ENCODE data around the gene SYTL5.

Gene SYTL5

GRCh38 chrX:38038501-38038900, 32.1 kb downstream of the SYTL5 start:
- Histone ChIP-seq H3K4me1 (ENCODE audit: control insufficient read depth, insufficient read depth, low read length) (no peaks in the 10 kb centered on the region), H3K9ac (ENCODE audit: low read length) (no peak overlapping the region), H3K36me3 (ENCODE audit: control insufficient read depth, insufficient read depth, low read length) (no peaks in the 10 kb centered on the region), H3K4me3 (ENCODE audit: low read length) (no peak overlapping the region), H3K27me3 (ENCODE audit: control insufficient read depth, insufficient read depth, low read length) (no peaks in the 10 kb centered on the region), H3K9me3 (ENCODE audit: control insufficient read depth, low read length) (no peaks in the 10 kb centered on the region)

GRCh38 chrX:38041237-38041636, 34.9 kb downstream of the SYTL5 start:
- Histone ChIP-seq H3K4me3 (ENCODE audit: low read length) (no peak overlapping the region), H3K9ac (ENCODE audit: low read length) (no peak overlapping the region), H3K4me1 (ENCODE audit: control insufficient read depth, insufficient read depth, low read length) (peaks cover 3% of the 10 kb centered on the region), H3K27me3 (ENCODE audit: control insufficient read depth, insufficient read depth, low read length) (no peaks in the 10 kb centered on the region), H3K36me3 (ENCODE audit: control insufficient read depth, insufficient read depth, low read length) (no peaks in the 10 kb centered on the region), H3K9me3 (ENCODE audit: control insufficient read depth, low read length) (no peaks in the 10 kb centered on the region)

GRCh38 chrX:38044701-38045100, 38.3 kb downstream of the SYTL5 start:
- Histone ChIP-seq H3K36me3 (ENCODE audit: control insufficient read depth, insufficient read depth, low read length) (no peaks in the 10 kb centered on the region), H3K9me3 (ENCODE audit: control insufficient read depth, low read length) (no peaks in the 10 kb centered on the region), H3K27me3 (ENCODE audit: control insufficient read depth, insufficient read depth, low read length) (no peaks in the 10 kb centered on the region), H3K4me1 (ENCODE audit: control insufficient read depth, insufficient read depth, low read length) (peaks cover 5% of the 10 kb centered on the region), H3K9ac (ENCODE audit: low read length) (no peak overlapping the region), H3K4me3 (ENCODE audit: low read length) (no peak overlapping the region)

- no peaks in the 10 kb centered on the region for H3K9me3 ChIP-seq (ENCODE audit: control insufficient read depth, low read length)
- no peak overlapping the region for H3K4me3 ChIP-seq (ENCODE audit: low read length)
- no peak overlapping the region for H3K9ac ChIP-seq (ENCODE audit: low read length)
- no peaks in the 10 kb centered on the region for H3K27me3 ChIP-seq (ENCODE audit: control insufficient read depth, insufficient read depth, low read length)
- no peaks in the 10 kb centered on the region for H3K36me3 ChIP-seq (ENCODE audit: control insufficient read depth, insufficient read depth, low read length)
- H3K4me1 ChIP-seq (ENCODE audit: control insufficient read depth, insufficient read depth, low read length), result peaks cover 6% of the 10 kb centered on the region
Measured at GRCh38 chrX:38045538-38046096, 39.3 kb downstream of the SYTL5 start.

GRCh38 chrX:38048886-38049285, 42.5 kb downstream of the SYTL5 start:
- H3K4me1 ChIP-seq (ENCODE audit: control insufficient read depth, insufficient read depth, low read length), result peaks cover 9% of the 10 kb centered on the region
- no peaks in the 10 kb centered on the region for H3K36me3 ChIP-seq (ENCODE audit: control insufficient read depth, insufficient read depth, low read length)
- no peaks in the 10 kb centered on the region for H3K9me3 ChIP-seq (ENCODE audit: control insufficient read depth, low read length)
- H3K27me3 ChIP-seq (ENCODE audit: control insufficient read depth, insufficient read depth, low read length), result no peaks in the 10 kb centered on the region
- no peak overlapping the region for H3K9ac ChIP-seq (ENCODE audit: low read length)
- H3K4me3 ChIP-seq (ENCODE audit: low read length), result no peak overlapping the region

- Histone ChIP-seq H3K9me3 (ENCODE audit: control insufficient read depth, low read length) (no peaks in the 10 kb centered on the region), H3K9ac (ENCODE audit: low read length) (no peak overlapping the region), H3K36me3 (ENCODE audit: control insufficient read depth, insufficient read depth, low read length) (no peaks in the 10 kb centered on the region), H3K27me3 (ENCODE audit: control insufficient read depth, insufficient read depth, low read length) (no peaks in the 10 kb centered on the region), H3K4me1 (ENCODE audit: control insufficient read depth, insufficient read depth, low read length) (peaks cover 17% of the 10 kb centered on the region), H3K4me3 (ENCODE audit: low read length) (no peak overlapping the region)
Measured at GRCh38 chrX:38050806-38051205, 44.5 kb downstream of the SYTL5 start.

- Histone ChIP-seq H3K9me3 (ENCODE audit: control insufficient read depth, low read length) (no peaks in the 10 kb centered on the region), H3K4me1 (ENCODE audit: control insufficient read depth, insufficient read depth, low read length) (peaks cover 12% of the 10 kb centered on the region), H3K36me3 (ENCODE audit: control insufficient read depth, insufficient read depth, low read length) (no peaks in the 10 kb centered on the region), H3K27me3 (ENCODE audit: control insufficient read depth, insufficient read depth, low read length) (no peaks in the 10 kb centered on the region), H3K9ac (ENCODE audit: low read length) (no peak overlapping the region), H3K4me3 (ENCODE audit: low read length) (no peak overlapping the region)
Measured at GRCh38 chrX:38052096-38052495, 45.7 kb downstream of the SYTL5 start.

GRCh38 chrX:38055170-38055847, 49.0 kb downstream of the SYTL5 start:
- no peak overlapping the region for H3K4me3 ChIP-seq (ENCODE audit: low read length)
- peaks cover 12% of the 10 kb centered on the region for H3K4me1 ChIP-seq (ENCODE audit: control insufficient read depth, insufficient read depth, low read length)
- no peaks in the 10 kb centered on the region for H3K9me3 ChIP-seq (ENCODE audit: control insufficient read depth, low read length)
- no peak overlapping the region for H3K9ac ChIP-seq (ENCODE audit: low read length)
- H3K36me3 ChIP-seq (ENCODE audit: control insufficient read depth, insufficient read depth, low read length), result no peaks in the 10 kb centered on the region
- H3K27me3 ChIP-seq (ENCODE audit: control insufficient read depth, insufficient read depth, low read length), result no peaks in the 10 kb centered on the region

GRCh38 chrX:38060331-38060878, 54.1 kb downstream of the SYTL5 start:
- Histone ChIP-seq H3K9me3 (ENCODE audit: control insufficient read depth, low read length) (no peaks in the 10 kb centered on the region), H3K4me3 (ENCODE audit: low read length) (no peak overlapping the region), H3K27me3 (ENCODE audit: control insufficient read depth, insufficient read depth, low read length) (no peaks in the 10 kb centered on the region), H3K4me1 (ENCODE audit: control insufficient read depth, insufficient read depth, low read length) (peaks cover 1% of the 10 kb centered on the region), H3K9ac (ENCODE audit: low read length) (no peak overlapping the region), H3K36me3 (ENCODE audit: control insufficient read depth, insufficient read depth, low read length) (no peaks in the 10 kb centered on the region)

GRCh38 chrX:38061335-38061734, 55.0 kb downstream of the SYTL5 start:
- H3K4me1 ChIP-seq (ENCODE audit: control insufficient read depth, insufficient read depth, low read length), result peaks cover 1% of the 10 kb centered on the region
- no peak overlapping the region for H3K4me3 ChIP-seq (ENCODE audit: low read length)
- H3K36me3 ChIP-seq (ENCODE audit: control insufficient read depth, insufficient read depth, low read length), result no peaks in the 10 kb centered on the region
- H3K9me3 ChIP-seq (ENCODE audit: control insufficient read depth, low read length), result no peaks in the 10 kb centered on the region
- H3K9ac ChIP-seq (ENCODE audit: low read length), result no peak overlapping the region
- no peaks in the 10 kb centered on the region for H3K27me3 ChIP-seq (ENCODE audit: control insufficient read depth, insufficient read depth, low read length)

GRCh38 chrX:38066934-38067333, 60.6 kb downstream of the SYTL5 start:
- H3K36me3 ChIP-seq (ENCODE audit: control insufficient read depth, insufficient read depth, low read length), result no peaks in the 10 kb centered on the region
- no peak overlapping the region for H3K4me3 ChIP-seq (ENCODE audit: low read length)
- peaks cover 3% of the 10 kb centered on the region for H3K4me1 ChIP-seq (ENCODE audit: control insufficient read depth, insufficient read depth, low read length)
- H3K9me3 ChIP-seq (ENCODE audit: control insufficient read depth, low read length), result no peaks in the 10 kb centered on the region
- H3K9ac ChIP-seq (ENCODE audit: low read length), result no peak overlapping the region
- H3K27me3 ChIP-seq (ENCODE audit: control insufficient read depth, insufficient read depth, low read length), result no peaks in the 10 kb centered on the region

- Histone ChIP-seq H3K4me1 (ENCODE audit: control insufficient read depth, insufficient read depth, low read length) (peaks cover 3% of the 10 kb centered on the region), H3K36me3 (ENCODE audit: control insufficient read depth, insufficient read depth, low read length) (no peaks in the 10 kb centered on the region), H3K27me3 (ENCODE audit: control insufficient read depth, insufficient read depth, low read length) (no peaks in the 10 kb centered on the region), H3K9ac (ENCODE audit: low read length) (no peak overlapping the region), H3K9me3 (ENCODE audit: control insufficient read depth, low read length) (no peaks in the 10 kb centered on the region), H3K4me3 (ENCODE audit: low read length) (no peak overlapping the region)
Measured at GRCh38 chrX:38069273-38069672, 62.9 kb downstream of the SYTL5 start.
